Adipocyte (in vitro differentiated cells): ENCODE data around the gene MYT1.
A peak's percentile ranks its signal among the peaks of the same experiment; 100 is the strongest.

Experiments
- DNase-seq: peaks from one replicate; pipeline ENCODE4 v3.0.0-alpha.2; 2015; ENCODE audit warnings: low read depth
- H3K27me3 ChIP-seq: replicated peaks from 2 replicates; pipeline ENCODE4 v1.7.0; 2013; ENCODE audit warnings: mild to moderate bottlenecking, low read length, moderate library complexity; ENCODE audit not compliant: control insufficient read depth, insufficient read depth
- H3K36me3 ChIP-seq: 2 replicates; pipeline ENCODE4 v1.7.0; 2013; ENCODE audit warnings: low read length, mild to moderate bottlenecking, moderate library complexity; ENCODE audit not compliant: control insufficient read depth, insufficient read depth, severe bottlenecking
- H3K4me1 ChIP-seq: 2 replicates; pipeline ENCODE4 v1.7.0; 2013; ENCODE audit warnings: mild to moderate bottlenecking, low read length, moderate library complexity; ENCODE audit not compliant: control insufficient read depth, insufficient read depth
- H3K4me3 ChIP-seq: 2 replicates; pipeline ENCODE4 v1.7.0; 2013; ENCODE audit warnings: mild to moderate bottlenecking, low read length, moderate library complexity
- H3K9ac ChIP-seq: 2 replicates; pipeline ENCODE4 v1.7.0; 2013; ENCODE audit warnings: mild to moderate bottlenecking, low read length, moderate library complexity
- H3K9me3 ChIP-seq: 2 replicates; pipeline ENCODE4 v1.7.0; 2013; ENCODE audit warnings: mild to moderate bottlenecking, low read length, moderate library complexity; ENCODE audit not compliant: control insufficient read depth

The MYT1 gene

GRCh38 chr20:64201653-64202052 lies 37.4 kb downstream of the MYT1 start:
- Histone ChIP-seq H3K9me3 (no peaks in the 10 kb centered on the region), H3K4me1 (no peaks in the 10 kb centered on the region), H3K4me3 (no peak overlapping the region), H3K27me3 (peaks cover 77% of the 10 kb centered on the region), H3K36me3 (no peaks in the 10 kb centered on the region), H3K9ac (no peak overlapping the region)
- no peak for DNase-seq

GRCh38 chr20:64203037-64203777 lies 39.0 kb downstream of the MYT1 start:
- Histone ChIP-seq H3K9me3 (no peaks in the 10 kb centered on the region), H3K27me3 (peaks cover 76% of the 10 kb centered on the region), H3K36me3 (no peaks in the 10 kb centered on the region), H3K4me1 (no peaks in the 10 kb centered on the region), H3K9ac (no peak overlapping the region), H3K4me3 (no peak overlapping the region)
- DNase-seq: no peak

GRCh38 chr20:64205611-64206026 lies 41.4 kb downstream of the MYT1 start:
- Histone ChIP-seq H3K4me3 (no peak overlapping the region), H3K36me3 (no peaks in the 10 kb centered on the region), H3K27me3 (peaks cover 73% of the 10 kb centered on the region), H3K9me3 (no peaks in the 10 kb centered on the region), H3K4me1 (peaks cover 4% of the 10 kb centered on the region), H3K9ac (no peak overlapping the region)
- no peak for DNase-seq

- Histone ChIP-seq H3K4me3 (no peak overlapping the region), H3K27me3 (peaks cover 70% of the 10 kb centered on the region), H3K9me3 (no peaks in the 10 kb centered on the region), H3K4me1 (peaks cover 11% of the 10 kb centered on the region), H3K9ac (no peak overlapping the region), H3K36me3 (no peaks in the 10 kb centered on the region)
- DNase-seq: no peak
Measured at GRCh38 chr20:64206614-64207013, 42.4 kb downstream of the MYT1 start.

- no peak overlapping the region for H3K9ac ChIP-seq
- no peak for DNase-seq
Measured at GRCh38 chr20:64207641-64208590, 43.7 kb downstream of the MYT1 start.

GRCh38 chr20:64209148-64209547 lies 44.9 kb downstream of the MYT1 start:
- no peaks in the 10 kb centered on the region for H3K9me3 ChIP-seq
- H3K4me3 ChIP-seq: no peak overlapping the region
- no peak overlapping the region for H3K9ac ChIP-seq
- H3K27me3 ChIP-seq: peaks cover 59% of the 10 kb centered on the region
- no peaks in the 10 kb centered on the region for H3K36me3 ChIP-seq
- DNase-seq: no peak
- peaks cover 27% of the 10 kb centered on the region for H3K4me1 ChIP-seq

More at GRCh38 chr20:64207641-64208590, 43.7 kb downstream of the MYT1 start:
- Histone ChIP-seq H3K4me1 (peaks cover 18% of the 10 kb centered on the region), H3K4me3 (no peak overlapping the region), H3K36me3 (no peaks in the 10 kb centered on the region), H3K27me3 (peaks cover 63% of the 10 kb centered on the region), H3K9me3 (no peaks in the 10 kb centered on the region)

GRCh38 chr20:64210656-64211369 lies 46.6 kb downstream of the MYT1 start:
- Histone ChIP-seq H3K4me1 (peaks cover 27% of the 10 kb centered on the region), H3K9ac (no peak overlapping the region), H3K27me3 (peaks cover 59% of the 10 kb centered on the region), H3K4me3 (no peak overlapping the region), H3K36me3 (no peaks in the 10 kb centered on the region), H3K9me3 (no peaks in the 10 kb centered on the region)
- DNase-seq: peak; percentile 16

- no peak overlapping the region for H3K4me3 ChIP-seq
- no peaks in the 10 kb centered on the region for H3K9me3 ChIP-seq
- H3K4me1 ChIP-seq: peaks cover 27% of the 10 kb centered on the region
- DNase-seq: no peak
- H3K27me3 ChIP-seq: peaks cover 59% of the 10 kb centered on the region
- H3K36me3 ChIP-seq: no peaks in the 10 kb centered on the region
- no peak overlapping the region for H3K9ac ChIP-seq
Measured at GRCh38 chr20:64211874-64212658, 47.8 kb downstream of the MYT1 start.

- Histone ChIP-seq H3K4me3 (peak overlapping the region; percentile 15), H3K9me3 (no peaks in the 10 kb centered on the region), H3K4me1 (peaks cover 27% of the 10 kb centered on the region), H3K27me3 (peaks cover 53% of the 10 kb centered on the region), H3K36me3 (no peaks in the 10 kb centered on the region), H3K9ac (peak overlapping the region; percentile 1)
- DNase-seq: peak; percentile 68
Measured at GRCh38 chr20:64212755-64213154, 48.5 kb downstream of the MYT1 start.

GRCh38 chr20:64214113-64214512 lies 49.9 kb downstream of the MYT1 start:
- no peak for DNase-seq
- Histone ChIP-seq H3K4me3 (no peak overlapping the region), H3K9ac (no peak overlapping the region), H3K4me1 (peaks cover 27% of the 10 kb centered on the region), H3K9me3 (no peaks in the 10 kb centered on the region), H3K36me3 (no peaks in the 10 kb centered on the region), H3K27me3 (peaks cover 55% of the 10 kb centered on the region)
